Measurements from ENCODE around the gene MAP3K9. TPM values are rescaled to one million over a fixed set of nuclear protein-coding genes. Genes with fewer than 3 reads are reported as not detected.

MAP3K9 gene
- total and polyA plus RNA-seq, 9 of the 15 experiments (the other 6 are each of a cell fraction or from before 2014, with no cell fraction given): 0.03 to 0.60 (median 0.36) TPM

DNA sequence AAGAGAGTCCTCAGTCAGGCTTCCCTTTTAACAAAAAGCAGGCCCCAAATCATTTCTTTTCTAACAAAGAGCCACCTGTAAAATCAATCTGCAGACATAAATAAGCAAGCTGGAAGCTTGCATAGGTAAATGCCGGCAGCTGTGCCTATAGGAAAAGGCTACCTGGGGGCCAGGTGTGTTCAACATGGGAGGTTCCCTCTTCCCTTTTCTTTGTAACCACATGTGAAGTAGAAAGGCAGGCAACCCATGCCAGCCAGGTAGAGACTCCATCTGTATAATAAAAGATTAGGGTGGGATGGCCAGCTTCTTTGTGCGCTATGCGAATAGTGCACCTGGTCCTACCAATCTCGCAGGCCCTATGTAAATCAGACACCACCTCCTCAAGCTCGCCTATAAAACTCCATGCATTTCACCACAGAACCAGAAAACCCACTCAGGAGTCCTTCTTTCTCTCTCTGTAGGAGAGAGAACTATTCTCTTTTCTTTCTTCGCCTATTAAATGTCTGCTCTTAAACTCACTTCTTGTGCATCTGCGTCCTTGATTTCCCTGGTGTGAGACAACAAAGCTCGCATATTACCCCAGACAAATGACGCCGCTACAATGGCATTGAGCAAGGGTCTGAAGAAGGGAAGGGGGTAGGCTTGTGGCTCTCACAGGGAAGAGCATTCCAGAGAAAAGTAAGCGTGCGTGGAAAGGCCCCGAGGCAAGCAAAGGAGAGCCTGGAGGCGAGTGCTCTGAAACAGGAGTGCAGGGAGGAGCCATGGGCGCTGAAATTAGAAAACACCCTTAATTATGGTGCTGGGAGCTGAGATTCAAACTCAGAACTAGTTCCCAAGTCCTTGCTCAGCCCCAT, 100.4 kb downstream of the MAP3K9 start (continued):
- TF ChIP-seq, protein P1, sequence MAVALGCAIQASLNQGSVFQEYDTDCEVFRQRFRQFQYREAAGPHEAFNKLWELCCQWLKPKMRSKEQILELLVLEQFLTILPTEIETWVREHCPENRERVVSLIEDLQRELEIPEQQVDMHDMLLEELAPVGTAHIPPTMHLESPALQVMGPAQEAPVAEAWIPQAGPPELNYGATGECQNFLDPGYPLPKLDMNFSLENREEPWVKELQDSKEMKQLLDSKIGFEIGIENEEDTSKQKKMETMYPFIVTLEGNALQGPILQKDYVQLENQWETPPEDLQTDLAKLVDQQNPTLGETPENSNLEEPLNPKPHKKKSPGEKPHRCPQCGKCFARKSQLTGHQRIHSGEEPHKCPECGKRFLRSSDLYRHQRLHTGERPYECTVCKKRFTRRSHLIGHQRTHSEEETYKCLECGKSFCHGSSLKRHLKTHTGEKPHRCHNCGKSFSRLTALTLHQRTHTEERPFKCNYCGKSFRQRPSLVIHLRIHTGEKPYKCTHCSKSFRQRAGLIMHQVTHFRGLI (CRISPR knock-in tag; IDR thresholded peaks at IDR 0.05): no peak
- TF ChIP-seq, protein P2, sequence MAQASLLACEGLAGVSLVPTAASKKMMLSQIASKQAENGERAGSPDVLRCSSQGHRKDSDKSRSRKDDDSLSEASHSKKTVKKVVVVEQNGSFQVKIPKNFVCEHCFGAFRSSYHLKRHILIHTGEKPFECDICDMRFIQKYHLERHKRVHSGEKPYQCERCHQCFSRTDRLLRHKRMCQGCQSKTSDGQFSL (CRISPR knock-in tag; IDR thresholded peaks at IDR 0.05): no peak
- TF ChIP-seq, protein P2 (tag; IDR thresholded peaks at IDR 0.05): no peak
- TF ChIP-seq RCOR1 (IDR thresholded peaks at IDR 0.05; ENCODE audit: borderline replicate concordance in 1 of 2, low read depth in 2 of 2, low read length in 2 of 2) (no peak), ZNF232 (CRISPR knock-in tag; IDR thresholded peaks at IDR 0.05) (no peak), BHLHE40 (IDR thresholded peaks at IDR 0.05; ENCODE audit: low read length) (no peak), RNF2 (IDR thresholded peaks at IDR 0.05) (no peak), SAP30 (IDR thresholded peaks at IDR 0.05; ENCODE audit: borderline replicate concordance, insufficient read depth, low read depth, low read length, poor library complexity, severe bottlenecking) (no peak)
